Stimulated activated CD4-positive, alpha-beta T cell treated with anti-CD3 and anti-CD28 coated beads, Interleukin-1b, Interleukin-23, amount 100 ng/mL, for 48 hours (primary cell): Measurements from ENCODE around the gene ZNF672.
"Not testable (repeated sequence)": the region's sequence is repeated elsewhere in the genome, so short reads cannot be mapped to it uniquely, and the experiment has no call there.

Experiments
- DNase-seq: peaks from one replicate; pipeline ENCODE4 v3.0.0-alpha.2; 2020

The ZNF672 gene

DNA sequence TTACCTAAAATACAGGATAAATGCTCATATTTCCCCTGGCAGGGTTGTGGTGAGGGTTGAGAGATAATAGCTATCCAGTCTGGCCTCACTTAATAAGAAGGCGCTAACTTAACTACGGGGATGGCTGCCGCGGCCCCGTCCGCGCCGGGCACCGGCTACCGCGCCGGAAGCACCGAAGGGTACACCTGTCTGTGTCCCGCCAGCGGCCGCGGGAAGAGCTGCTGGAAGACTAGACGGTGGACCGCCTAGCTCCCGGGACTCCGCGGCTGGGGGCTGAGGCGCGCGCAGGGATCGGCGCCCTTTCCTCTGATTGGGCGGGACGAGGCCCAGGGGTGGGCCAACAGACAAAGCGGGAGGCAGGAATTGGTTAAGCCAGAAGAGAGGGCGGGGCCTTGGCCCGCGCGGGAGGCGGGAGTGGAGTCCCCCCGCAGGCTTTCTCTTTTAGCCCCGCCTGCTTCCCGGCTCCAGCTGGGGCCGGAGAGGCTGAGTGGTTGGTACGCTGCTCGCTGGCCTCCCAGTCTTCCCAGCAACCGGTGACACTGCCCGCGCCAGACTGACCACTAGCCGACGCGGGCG is at the start of gene ZNF672:
TSS of gene ZNF672 (plus strand) at position 444 of the 576 bp plus-strand sequence. CDS start 9,051 bp downstream, outside the sequence.
- DNase-seq = peak; percentile 93

DNA sequence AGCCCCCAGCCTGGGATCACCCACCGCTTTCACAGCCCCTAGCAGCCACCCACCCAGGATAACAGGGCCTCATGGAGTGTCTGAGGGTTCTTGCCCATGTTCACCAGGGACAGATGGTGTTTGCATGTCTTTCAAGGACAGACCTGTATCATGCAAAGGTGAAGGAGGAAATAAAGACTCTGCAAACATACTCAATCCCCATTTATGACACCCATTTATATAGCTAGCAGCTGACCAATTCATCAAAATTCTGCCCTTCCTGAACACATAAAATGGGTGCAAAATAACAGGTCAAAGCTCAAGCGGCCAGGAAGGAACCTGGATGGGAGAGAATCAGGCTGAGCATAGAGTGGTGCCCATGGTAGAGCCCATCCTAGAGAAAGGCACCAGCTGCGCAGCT is 49.7 kb upstream of the ZNF672 start:
- no peak for DNase-seq

DNA sequence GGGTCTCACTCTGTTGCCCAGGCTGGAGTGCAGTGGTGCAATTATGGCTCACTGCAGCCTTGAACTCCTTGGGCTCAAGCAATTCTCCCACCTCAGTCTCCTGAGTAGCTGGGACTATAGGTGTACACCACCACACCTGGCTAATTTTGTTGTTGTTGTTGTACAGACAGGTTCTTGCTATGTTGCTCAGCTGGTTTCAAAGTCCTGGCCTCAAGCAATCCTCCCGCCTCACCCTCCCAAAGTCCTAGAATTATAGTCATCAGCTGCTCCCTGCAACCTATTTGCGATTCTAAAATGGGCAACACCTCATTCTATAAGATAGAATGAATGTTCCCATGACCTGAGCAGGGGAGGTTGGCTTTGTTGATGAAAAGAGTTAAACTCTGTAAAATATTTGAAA is 48.7 kb upstream of the ZNF672 start:
- DNase-seq = not testable (repeated sequence)

DNA sequence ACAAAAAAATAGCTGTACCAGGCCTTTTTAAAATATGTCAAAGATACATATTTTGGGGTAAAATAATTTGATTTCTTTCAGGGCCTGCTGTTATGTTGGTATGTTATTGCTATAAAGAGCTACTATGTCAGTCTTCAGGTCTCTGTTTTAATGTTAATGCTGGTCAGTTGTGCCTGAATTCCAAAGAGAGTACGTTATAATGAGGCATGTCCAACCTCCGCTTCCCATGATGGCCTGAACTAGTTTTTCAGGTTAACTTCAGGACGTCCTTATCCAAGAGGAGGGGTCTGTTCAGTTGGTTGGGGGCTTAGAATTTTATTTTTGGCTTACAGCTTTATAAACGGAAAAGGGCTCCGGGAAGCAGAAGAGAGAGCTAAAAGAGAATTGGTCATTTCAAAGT is 47.6 kb upstream of the ZNF672 start:
- DNase-seq = no peak

DNA sequence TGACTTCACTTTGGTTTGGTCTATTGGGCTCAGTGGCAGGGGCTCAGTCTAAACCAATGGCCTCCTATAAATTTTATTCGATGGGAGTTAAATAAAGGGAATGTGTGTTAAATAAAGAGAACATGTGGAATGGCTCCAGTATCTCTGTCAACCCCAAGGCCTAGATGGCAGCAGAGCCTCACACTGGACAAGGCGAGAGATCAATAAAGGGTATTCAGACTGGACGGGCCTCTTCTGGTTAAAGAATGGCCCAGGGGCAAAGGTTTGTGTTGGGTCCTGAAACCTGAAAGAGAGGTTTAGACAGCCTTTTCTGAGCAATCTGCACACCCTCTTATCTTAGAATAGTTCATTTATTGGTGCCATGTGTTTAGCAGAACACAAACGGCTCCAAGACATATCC is 47.0 kb upstream of the ZNF672 start:
- DNase-seq = no peak

DNA sequence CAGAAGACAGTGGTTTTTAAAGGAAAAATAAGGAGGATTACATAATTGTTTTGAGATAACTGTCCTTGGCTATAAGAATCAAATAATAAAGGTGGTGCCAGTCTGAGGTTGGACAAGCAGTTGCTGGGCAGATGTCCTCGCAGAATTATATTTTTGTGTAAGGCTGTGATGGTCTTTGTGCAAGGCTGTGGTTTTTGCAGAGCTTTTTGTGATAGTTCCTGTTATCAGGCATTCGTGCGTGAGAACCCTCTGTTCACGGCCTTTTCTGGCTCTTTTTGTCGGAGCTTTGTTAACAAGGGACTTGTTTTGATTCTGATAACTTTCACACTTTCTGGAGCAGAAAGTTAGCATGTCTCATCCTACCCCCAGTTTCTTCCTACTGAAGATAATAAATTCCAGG is 45.7 kb upstream of the ZNF672 start:
- no peak for DNase-seq

DNA sequence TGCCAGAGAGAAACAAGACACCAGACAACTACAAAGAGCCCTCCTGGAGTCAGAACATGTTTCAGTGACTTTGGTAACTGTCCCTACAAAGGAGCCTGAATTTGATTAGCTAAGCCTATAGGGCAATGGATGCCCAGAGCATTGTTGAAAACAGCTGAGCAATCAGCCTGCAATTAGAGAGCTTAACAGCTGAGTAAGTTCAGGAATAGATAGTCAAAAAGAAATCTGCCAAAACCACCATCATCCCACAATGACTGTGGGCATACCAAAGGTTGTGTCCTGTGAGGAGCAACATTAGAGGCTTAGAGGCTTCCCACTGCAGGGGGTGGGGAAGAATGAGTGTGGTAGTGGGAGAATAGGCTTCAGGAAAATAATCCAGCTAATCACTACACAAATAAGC is 44.4 kb upstream of the ZNF672 start:
- DNase-seq = no peak

DNA sequence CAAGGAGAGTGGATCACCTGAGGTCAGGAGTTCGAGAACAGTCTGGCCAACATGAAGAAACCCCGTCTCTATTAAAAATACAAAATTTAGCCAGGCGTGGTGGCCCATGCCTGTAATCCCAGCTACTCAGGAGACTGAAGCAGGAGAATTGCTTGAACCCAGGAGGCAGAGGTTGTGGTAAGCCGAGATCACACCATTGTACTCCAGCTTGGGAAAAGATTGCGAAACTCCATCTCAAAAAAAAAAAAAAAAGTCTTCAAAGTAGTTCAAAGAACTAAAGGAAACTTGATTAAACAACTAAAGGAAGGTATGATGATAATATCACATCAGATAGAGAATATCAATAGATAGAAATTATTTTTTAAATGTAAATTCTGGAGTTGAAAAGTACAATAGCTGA is 43.4 kb upstream of the ZNF672 start:
- not testable (repeated sequence) for DNase-seq

DNA sequence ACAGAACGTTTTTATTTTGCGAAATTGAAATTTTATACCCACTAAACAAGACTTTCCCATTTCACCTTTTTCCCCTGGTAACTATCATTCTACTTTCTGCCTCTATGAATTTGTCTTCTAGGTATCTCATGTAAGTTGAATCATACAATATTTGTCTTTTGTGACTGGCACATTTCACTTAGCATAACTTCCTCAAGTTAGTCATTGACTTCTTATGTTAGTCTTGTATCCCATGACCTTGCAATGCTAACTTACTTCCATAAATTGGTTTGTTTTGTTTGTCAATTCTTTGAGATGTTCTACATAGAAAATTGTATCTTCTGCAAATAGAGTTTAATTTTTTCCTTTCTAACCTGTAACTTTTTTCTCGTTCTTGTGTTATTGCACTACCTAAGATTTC is 39.2 kb upstream of the ZNF672 start:
- no peak for DNase-seq

DNA sequence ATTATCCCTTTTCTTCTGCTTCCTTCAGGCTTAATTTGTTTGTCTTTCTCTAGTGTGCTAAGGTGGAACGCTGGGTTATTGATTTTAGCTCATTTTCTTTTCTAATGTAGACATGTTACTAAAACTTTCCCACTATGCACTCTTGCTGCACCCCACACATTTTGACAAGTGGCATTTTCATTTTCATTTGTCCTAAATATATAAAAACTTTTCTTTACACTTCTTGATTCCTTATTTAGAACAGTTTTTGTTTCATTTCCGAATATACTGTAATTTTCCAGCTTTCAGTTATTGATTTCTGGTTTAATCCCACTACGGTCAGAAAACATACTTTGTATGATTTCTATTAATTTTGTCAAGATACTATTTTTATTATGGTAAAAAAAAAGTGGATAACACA is 37.6 kb upstream of the ZNF672 start:
- DNase-seq = no peak

DNA sequence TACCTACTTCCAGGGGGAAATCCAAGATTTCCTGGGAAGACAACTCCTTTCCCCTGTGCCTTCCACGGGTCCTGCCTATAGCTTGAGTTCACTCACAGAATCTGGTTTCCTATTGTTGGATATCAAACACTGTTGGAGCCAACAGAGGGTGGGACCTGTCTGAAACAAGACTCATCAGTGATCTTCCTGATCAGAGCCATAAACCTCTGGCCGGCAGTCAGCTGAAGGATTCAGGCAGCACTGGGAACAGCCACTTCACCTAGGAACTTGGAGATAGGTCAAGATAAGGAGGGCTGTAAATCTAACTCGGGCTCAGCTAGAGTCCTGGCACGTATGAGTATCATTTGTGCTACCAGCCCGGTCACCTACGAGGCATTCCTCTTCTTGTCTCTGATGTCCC is 35.6 kb upstream of the ZNF672 start:
- no peak for DNase-seq

DNA sequence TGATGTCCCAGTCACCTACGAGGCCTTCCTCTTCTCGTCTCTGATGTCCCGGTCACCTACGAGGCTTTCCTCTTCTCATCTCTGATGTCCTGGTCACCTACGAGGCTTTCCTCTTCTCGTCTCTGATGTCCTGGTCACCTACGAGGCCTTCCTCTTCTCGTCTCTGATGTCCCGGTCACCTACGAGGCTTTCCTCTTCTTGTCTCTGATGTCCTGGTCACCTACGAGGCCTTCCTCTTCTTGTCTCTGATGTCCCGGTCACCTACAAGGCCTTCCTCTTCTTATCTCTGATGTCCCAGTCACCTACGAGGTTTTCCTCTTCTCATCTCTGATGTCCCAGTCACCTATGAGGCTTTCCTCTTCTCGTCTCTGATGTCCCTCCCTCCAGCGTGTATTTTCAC is 34.5 kb upstream of the ZNF672 start:
- DNase-seq = not testable (repeated sequence)

DNA sequence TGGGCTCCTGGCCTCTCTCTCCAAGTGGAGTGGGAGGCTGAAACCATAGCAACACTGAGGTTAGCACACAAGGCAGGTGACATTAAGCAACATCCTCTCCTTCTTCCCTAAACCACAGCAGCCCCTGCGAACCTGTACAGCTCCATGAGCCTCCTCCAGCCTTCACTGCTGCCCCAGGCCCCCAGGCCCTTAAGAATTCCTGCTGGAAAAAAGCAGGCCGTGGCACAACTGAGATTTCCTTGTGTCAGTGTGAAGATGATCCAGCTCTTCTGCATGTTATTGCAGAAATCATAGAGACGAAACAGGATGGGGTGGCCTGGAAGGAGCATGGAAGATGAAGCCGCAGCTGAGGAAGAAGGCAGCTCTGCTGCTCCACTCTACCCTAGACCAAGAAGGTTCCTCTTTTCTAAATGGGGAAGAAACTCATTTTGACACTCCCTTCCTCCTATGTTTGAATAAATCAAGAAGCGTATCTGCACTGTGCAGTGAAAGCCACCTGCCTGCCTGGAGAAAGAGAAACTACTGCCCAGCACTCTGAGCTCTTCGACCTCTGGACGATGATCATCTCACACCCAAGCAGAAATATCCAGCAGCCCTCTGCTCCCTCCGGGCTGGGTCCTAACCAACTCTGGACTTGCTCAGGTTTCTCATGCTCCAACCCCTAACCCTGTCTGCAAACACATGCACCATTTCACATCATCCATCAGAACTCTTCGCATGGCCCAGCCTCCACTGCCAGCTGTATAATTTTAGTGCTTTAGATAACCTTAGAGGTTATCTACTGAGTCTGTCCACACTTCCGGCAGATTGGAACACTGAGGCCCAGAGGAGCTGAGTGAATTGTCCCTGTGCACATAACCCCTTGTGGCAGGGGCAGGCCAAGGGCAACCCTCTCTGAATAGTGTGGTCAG is 33.0 kb upstream of the ZNF672 start:
- no peak for DNase-seq

DNA sequence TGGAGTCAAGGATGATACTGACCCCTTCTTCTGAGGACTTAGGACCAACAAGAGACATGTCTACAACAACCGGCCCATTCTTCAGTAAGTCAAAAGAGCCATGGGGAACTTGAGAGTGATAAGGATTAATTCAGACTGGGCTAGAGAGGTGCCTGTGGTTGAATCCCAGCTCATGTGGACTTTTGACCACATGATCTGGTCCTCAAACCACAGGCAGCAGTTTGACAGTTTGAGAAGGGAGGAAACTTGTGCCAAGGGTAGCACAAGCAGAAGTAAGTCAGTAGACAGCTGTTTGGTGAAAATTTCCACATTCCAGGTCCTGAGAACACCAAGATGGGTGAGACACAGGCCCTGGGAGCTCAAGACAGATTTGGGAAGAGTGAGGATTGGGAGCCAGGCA is 32.1 kb upstream of the ZNF672 start:
- no peak for DNase-seq

DNA sequence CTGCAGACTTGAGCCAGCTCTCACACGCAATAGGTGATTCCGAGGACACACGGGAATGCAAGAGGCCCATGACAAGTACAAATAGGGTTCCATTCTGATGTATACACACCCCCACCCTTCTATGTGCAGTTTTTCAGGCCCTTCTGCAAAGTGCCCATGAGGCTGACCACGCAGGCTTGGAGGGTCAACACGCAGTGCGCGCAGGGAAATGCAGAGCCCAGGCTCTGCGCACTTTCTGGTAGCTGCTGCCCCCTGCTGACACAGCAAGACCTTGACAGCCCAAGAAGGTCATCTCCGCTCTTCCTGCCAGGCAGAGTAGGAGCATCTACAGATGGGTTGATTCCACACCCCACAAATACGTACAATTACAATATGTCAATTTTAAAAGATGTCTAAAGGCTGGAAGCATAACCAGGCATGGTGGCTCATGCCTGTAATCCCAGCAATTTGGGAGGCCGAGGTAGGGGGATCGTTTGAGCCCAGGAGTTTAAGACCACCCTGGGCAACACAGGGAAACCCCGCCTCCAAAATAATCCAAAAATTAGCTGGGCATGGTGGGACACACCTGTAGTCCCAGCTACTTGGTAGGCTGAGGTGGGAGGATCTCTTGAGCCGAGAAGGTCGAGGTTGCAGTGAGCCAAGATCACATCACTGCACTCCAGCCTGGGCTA is 30.8 kb upstream of the ZNF672 start:
- peak; percentile 53 for DNase-seq

DNA sequence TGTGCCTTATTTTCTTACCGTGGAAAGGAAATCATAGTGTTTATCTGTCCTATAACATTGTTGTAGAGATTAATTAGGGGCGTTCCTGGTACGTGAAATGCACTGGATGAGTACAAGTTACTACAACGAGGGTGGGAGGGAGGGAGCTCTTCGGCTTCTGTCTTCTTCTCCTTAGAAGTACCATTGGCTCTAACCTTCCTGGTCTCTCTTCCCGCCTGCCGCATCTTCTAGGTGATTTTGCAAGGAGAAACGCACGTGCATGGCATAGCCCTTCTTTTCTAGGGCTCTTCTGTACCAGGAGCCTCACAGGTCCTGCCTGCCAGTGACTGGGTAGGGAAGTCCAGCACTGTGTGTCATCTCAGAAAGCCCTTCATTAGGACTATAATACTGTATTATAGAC is 29.1 kb upstream of the ZNF672 start:
- no peak for DNase-seq

DNA sequence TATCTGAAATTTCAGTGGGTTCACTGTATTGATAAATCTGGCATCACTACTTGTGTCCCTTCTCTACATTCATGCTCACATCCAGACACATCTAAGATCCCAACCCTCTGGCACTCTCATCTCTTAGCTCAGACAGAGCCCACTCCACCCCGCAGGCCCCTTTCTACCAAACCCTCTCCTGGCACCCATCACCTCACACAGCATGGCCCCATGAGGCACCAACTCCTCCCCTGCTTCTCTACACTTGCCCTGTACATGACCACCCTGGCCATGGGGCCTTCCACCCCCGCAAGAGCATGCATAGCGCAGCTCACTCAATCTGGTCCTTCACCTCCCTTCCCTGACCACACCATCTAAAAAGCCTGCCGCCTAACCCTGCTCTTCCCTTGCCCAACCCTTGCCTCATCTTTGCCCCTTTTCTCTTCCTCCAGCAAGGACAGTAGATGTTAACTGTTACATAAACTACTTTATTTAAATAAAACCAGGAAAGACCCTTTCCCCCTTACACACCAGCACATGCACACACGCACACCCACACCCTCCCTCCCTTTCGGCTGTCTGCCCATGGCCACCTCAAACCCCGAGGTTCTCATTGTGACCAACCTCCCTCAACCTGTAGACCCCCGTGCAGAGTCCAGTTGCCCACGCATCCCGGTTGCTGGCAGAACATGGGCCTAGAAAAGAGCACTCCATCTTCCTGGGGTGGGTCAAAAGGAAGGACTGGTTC is 27.9 kb upstream of the ZNF672 start:
- no peak for DNase-seq

DNA sequence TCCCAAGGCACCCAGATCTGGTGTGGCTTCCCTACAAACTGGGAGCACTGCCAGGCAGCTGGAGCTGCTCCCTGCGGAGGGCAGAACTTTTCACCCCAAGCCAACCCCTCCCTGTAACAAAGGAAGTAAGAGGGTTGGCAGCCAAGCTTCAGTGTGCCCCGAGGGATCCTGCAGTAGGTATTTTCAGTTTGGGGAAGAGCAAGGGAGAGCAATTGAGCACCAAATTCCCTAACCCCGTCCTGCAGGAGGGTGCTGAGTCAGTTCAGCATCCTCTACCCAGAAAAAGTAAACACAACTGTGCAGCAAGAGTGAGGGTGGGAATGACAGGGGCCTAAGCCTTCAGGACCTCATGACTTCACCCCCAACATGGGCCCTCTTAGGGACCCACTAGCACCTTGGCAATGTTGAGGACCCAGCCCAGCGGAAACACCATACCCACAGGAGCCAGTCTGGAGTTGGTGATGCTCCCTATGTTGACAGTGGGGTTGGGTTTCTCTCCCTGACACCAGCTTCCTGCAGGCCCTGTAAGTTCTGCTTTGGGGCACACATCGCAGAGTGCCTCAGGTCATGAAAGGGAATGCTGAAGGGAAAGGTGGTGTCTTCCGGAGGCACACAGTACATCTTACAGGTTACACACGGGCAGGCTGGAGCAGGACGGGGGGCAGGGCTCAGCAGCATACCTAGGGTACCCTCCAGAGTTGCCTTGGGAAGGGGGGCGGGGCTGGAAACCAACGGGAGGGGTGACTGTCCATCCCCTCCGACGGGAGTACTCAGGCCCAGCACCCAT is 27.1 kb upstream of the ZNF672 start:
- no peak for DNase-seq

DNA sequence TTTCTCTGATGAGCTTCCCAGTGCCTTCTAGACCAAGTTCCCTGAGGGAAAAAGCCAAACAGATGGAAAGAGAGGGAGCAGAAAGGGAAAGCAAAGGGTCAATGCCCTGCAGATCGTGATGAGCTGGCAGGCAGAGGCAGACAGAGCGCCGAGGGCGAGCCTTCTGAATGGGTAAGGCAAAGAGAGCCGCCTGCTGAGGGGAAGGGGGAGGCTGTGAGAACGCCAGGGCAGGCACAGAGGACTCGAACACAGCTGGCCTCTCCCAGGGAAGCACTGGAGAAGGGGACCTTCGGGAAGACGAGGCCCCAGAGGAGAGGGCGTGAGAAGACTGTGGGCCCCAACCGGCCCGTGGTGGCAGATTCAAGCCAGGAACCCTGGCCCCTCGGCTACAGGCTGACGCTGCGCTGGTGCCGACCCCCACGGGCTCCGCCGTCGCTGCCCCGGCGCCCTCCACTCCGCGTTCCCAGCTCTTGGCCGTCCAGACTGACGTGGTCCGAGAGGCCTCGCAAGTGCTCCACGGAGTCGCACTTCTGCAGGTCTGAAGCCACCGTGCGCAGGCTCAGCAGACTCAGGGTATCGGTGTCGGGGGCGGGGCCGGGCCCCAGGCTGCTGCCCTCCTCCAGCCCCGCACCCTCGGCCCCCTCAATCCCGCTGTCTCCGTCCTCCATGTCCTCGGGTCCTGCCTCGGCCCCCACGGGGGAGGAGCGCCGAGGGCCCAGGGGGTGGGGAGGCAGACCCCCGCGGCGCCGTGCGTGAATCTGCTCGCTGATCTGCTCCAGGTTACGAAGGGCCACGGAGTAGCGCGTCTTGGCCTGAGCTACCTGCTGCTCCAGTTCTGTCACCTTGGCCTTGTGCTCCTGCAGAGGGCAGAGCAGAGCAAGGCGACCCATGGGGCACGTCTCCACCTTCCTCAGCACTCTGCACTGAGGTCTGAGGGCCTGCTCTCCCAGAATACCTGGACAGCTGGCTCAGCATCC is 26.2 kb upstream of the ZNF672 start:
- DNase-seq = no peak

DNA sequence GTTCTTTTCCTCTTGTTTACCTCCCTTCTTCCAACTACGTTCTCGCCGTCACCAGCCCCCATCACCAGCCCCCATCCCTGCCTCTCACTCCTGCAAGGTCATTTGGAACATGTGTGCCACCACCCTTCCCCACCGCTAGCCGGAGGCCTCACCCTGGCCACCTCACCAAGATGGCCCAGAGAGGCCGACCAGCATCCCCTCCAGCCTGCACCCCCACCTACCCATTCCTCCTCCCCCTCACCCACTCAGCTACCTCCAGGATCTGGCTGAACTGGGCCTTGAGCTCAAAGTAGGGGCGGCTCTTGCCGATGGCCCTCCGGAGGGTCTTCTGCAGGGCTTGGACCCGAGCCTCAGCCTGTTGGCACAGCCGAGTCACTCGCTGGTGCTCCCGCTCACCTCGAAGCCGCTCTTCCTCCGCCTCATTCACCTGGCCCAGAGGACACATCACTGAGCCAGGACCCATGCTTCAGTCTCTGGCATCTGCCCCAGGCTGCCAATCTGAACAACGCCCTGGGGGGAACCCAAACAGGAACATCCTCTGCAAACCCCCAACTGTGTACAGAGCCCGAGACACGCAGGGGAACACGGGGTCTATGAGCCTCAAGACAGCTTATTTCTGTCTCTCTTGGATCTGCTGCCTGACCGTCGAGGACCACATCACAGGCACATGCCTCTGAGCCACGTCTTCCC is 25.1 kb upstream of the ZNF672 start:
- DNase-seq = no peak

DNA sequence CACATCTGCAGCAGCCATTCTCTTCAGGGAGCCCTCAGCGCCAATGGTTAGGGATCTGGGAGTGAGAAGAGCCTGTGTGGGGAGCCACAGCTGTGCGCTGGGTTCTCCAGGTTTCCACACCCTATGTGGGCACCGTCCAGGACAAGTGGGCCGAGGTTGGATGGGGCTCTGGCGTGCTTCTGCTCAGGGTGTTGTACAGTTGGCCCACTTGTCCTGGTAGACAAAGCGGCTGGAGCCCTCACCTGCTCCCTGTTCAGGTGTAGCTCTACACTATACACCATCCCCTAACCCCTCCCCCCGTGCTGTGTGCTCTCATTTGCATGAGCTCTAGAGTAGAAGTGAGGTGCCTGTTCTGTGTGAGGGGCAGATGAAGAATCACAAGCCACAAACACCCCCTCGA is 24.5 kb upstream of the ZNF672 start:
- DNase-seq = no peak
